ENCODE results near the gene TBC1D22A. TPM values are rescaled to one million over a fixed set of nuclear protein-coding genes. Genes with fewer than 3 reads are reported as not detected.

Gene TBC1D22A
- total and polyA plus RNA-seq, 9 of the 15 experiments (the other 6 are each of a cell fraction or from before 2014, with no cell fraction given), result 0.20 to 11.5 (median 5.2) TPM

GRCh38 chr22:46813816-46814597, 51.6 kb downstream of the TBC1D22A start:
- H3K4me3 ChIP-seq, result no peak overlapping the region
- H2AFZ ChIP-seq (ENCODE audit: low read depth, low read length), result no peak overlapping the region
- ChIA-PET POLR2A (no interaction called here), CTCF (ENCODE audit: low intra/inter-chr PET ratio) (interaction anchor here (0.6 kb wide), 1 partner anchor 803 kb away, joined by 3 read pairs; no protein-coding TSS in a partner anchor)
- FAIRE-seq (no peak), ATAC-seq (no peak), DNase-seq (ENCODE audit: extremely low read depth in 1 of 4, low spot score in 3 of 4) (no peak)
- peaks cover 13% of the 10 kb centered on the region; the same call in 1 of the 2 replicates for H4K20me1 ChIP-seq (replicated peaks; ENCODE audit: control insufficient read depth, insufficient read depth, low read length)
- no peaks in the 10 kb centered on the region for H3K27me3 ChIP-seq (ENCODE audit: control insufficient read depth in 2 of 2, insufficient read depth in 2 of 2, low read length in 2 of 2)
- WGBS (ENCODE audit: insufficient coverage, low coverage, missing lambda C conversion rate), result 86% methylated on average over 7 of the region's 9 CpGs
- no peaks in the 10 kb centered on the region for H3K9me3 ChIP-seq (replicated peaks; ENCODE audit: control insufficient read depth, insufficient read depth, low read depth, low read length)
- no peaks in the 10 kb centered on the region for H3K9me1 ChIP-seq (ENCODE audit: control insufficient read depth, insufficient read depth, low read length)
- no peak overlapping the region for H3K27ac ChIP-seq (ENCODE audit: extremely low read depth, low read depth, low read length)
- peaks cover 8 to 14% of the 10 kb centered on the region in 2 experiments; a peak in 4 of 5 replicates for H3K4me1 ChIP-seq (replicated peaks in 1 of 2; ENCODE audit: control insufficient read depth in 2 of 2, insufficient read depth in 2 of 2, low read length in 2 of 2)
- no peaks in the 10 kb centered on the region for H3K36me3 ChIP-seq (ENCODE audit: control insufficient read depth, insufficient read depth, low read length)
- no peaks in the 10 kb centered on the region for H3K79me2 ChIP-seq (ENCODE audit: control insufficient read depth, insufficient read depth, low read length)
- intact Hi-C loops (cut with micrococcal nuclease), result no loop called here
- in situ Hi-C loops (cut with MboI), result no loop called here
- BruUV-seq (replicated peaks), result no TSS peak
- H3K9ac ChIP-seq (ENCODE audit: insufficient read depth in 1 of 2, low read depth in 2 of 2, low read length in 2 of 2), result no peak overlapping the region
- no peak overlapping the region for H3K4me2 ChIP-seq (ENCODE audit: insufficient read depth, low read length)
- no peak for TF ChIP-seq ATF1 (CRISPR knock-in tag; IDR thresholded peaks at IDR 0.05)
- no peak for TF ChIP-seq ATF1 (tag; IDR thresholded peaks at IDR 0.05)
- TF ChIP-seq, protein P1, sequence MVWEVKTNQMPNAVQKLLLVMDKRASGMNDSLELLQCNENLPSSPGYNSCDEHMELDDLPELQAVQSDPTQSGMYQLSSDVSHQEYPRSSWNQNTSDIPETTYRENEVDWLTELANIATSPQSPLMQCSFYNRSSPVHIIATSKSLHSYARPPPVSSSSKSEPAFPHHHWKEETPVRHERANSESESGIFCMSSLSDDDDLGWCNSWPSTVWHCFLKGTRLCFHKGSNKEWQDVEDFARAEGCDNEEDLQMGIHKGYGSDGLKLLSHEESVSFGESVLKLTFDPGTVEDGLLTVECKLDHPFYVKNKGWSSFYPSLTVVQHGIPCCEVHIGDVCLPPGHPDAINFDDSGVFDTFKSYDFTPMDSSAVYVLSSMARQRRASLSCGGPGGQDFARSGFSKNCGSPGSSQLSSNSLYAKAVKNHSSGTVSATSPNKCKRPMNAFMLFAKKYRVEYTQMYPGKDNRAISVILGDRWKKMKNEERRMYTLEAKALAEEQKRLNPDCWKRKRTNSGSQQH (CRISPR knock-in tag; IDR thresholded peaks at IDR 0.05), result no peak
- TF ChIP-seq ZBTB49 (CRISPR knock-in tag; IDR thresholded peaks at IDR 0.05; ENCODE audit: borderline replicate concordance), result no peak
- TF ChIP-seq MYBL2 (IDR thresholded peaks at IDR 0.05; ENCODE audit: low read depth), result no peak
- no peak for TF ChIP-seq MYBL2 (CRISPR knock-in tag; IDR thresholded peaks at IDR 0.05; ENCODE audit: borderline replicate concordance)
- TF ChIP-seq CUX1 (CRISPR knock-in tag; IDR thresholded peaks at IDR 0.05), result no peak
- TF ChIP-seq ZC3H4 (CRISPR knock-in tag; IDR thresholded peaks at IDR 0.05; ENCODE audit: borderline replicate concordance), result no peak
- no peak for TF ChIP-seq UBTF (IDR thresholded peaks at IDR 0.05; ENCODE audit: borderline replicate concordance in 1 of 2, low read depth in 2 of 2, low read length in 2 of 2)

Data from K562 (cell line).